HepG2 (cell line): Measurements from ENCODE around the gene UBE4A. TPM values are rescaled to one million over a fixed set of nuclear protein-coding genes. Genes with fewer than 3 reads are reported as not detected.

Experiments
- ATAC-seq: fragments of 200-7000 bp; cut with Tn5 transposase; 3 replicates; pipeline ENCODE4 v1.9.1; 2020; ENCODE audit warnings: mild to moderate bottlenecking, moderate library complexity
- BruUV-seq: library from RNA; stranded (reverse); fragments of 400-500 nt; replicated peaks from 2 replicates; lab custom pipeline; 2021; lab: Mats Ljungman, UMichigan
- CTCF ChIA-PET: fragments of 300-600 bp; formaldehyde crosslinking; extraction: SDS; loops from one replicate; lab custom pipeline; 2021; ENCODE audit warnings: low total read pairs, inconsistent platforms, low intra/inter-chr PET ratio; lab: Yijun Ruan, JAX
- POLR2A ChIA-PET: fragments of 350-600 bp; sonication (Branson Sonifier 250); formaldehyde crosslinking; loops from one replicate; lab custom pipeline; 2020; ENCODE audit warnings: antibody characterized with exemption, inconsistent platforms; lab: Yijun Ruan, JAX
- DNase-seq: peaks from one replicate; pipeline ENCODE4 v3.0.0-alpha.2; 2015; ENCODE audit warnings: low spot score
- FAIRE-seq: peaks from 3 replicates; lab custom pipeline; 2011; peaks lifted over from hg19 to GRCh38; lab: Jason Lieb, UNC
- H2AFZ ChIP-seq: one replicate; pipeline ENCODE4 v1.6.1; 2011; ENCODE audit warnings: low read length, inconsistent platforms
- H3K27ac ChIP-seq: fragments of 300-600 bp; 3 replicates; pipeline ENCODE4 v1.8.0; 2011; ENCODE audit warnings: mixed run types, mild to moderate bottlenecking, mixed read lengths, low read length, inconsistent platforms; ENCODE audit not compliant: insufficient read depth; ENCODE audit errors: extremely low read length
- H3K27me3 ChIP-seq, 2 experiments: fragments of 200-600 bp in 1 of 2; 2 replicates in 1 of 2; 3 replicates in 1 of 2; pipeline versions ENCODE4 v1.6.0 to v1.8.0; 2011; ENCODE audit warnings: low read length in 2 of 2, mild to moderate bottlenecking in 2 of 2, moderate library complexity in 2 of 2, inconsistent platforms in 1 of 2; ENCODE audit not compliant: insufficient read depth in 2 of 2, control insufficient read depth in 1 of 2
- H3K36me3 ChIP-seq, 2 experiments: fragments of 200-600 bp in 1 of 2; replicated peaks in 1 of 2; 2 replicates in 1 of 2; 3 replicates in 1 of 2; pipeline versions ENCODE4 v1.5.1 to v1.8.0; 2011; ENCODE audit warnings: low read length in 2 of 2, inconsistent platforms in 1 of 2; ENCODE audit not compliant: insufficient read depth in 2 of 2, control insufficient read depth in 1 of 2
- H3K4me1 ChIP-seq: 2 replicates; pipeline ENCODE4 v1.5.1; 2012; ENCODE audit warnings: low read length, inconsistent platforms; ENCODE audit not compliant: insufficient read depth
- H3K4me2 ChIP-seq: 2 replicates; pipeline ENCODE4 v1.6.0; 2011; ENCODE audit warnings: low read depth, low read length, inconsistent platforms
- H3K4me3 ChIP-seq, 3 experiments: fragments of 200-600 bp in 1 of 3; sonication (generic), shearing (Covaris generic) in 1 of 3; replicated peaks in 1 of 3; 2 replicates each; pipeline ENCODE4 v1.5.1; 2011 to 2016; ENCODE audit warnings: low read length in 3 of 3, inconsistent platforms in 2 of 3, low read depth in 2 of 3, mild to moderate bottlenecking in 2 of 3, control low read depth in 1 of 3, mixed read lengths in 1 of 3; ENCODE audit not compliant: insufficient read depth in 1 of 3
- H3K79me2 ChIP-seq: one replicate; pipeline ENCODE4 v1.6.1; 2011; ENCODE audit warnings: low read length, inconsistent platforms; ENCODE audit not compliant: insufficient read depth
- H3K9ac ChIP-seq: 2 replicates; pipeline ENCODE4 v1.6.0; 2011; ENCODE audit warnings: mild to moderate bottlenecking, low read depth, low read length, inconsistent platforms; ENCODE audit not compliant: insufficient read depth
- H3K9me3 ChIP-seq: 2 replicates; pipeline ENCODE4 v1.5.1; 2012; ENCODE audit warnings: mild to moderate bottlenecking, low read length
- H4K20me1 ChIP-seq: 2 replicates; pipeline ENCODE4 v1.6.0; 2011; ENCODE audit warnings: inconsistent platforms, mild to moderate bottlenecking, low read length, moderate library complexity; ENCODE audit not compliant: insufficient read depth
- DNMT3B ChIP-seq: conservative IDR thresholded peaks from 2 replicates; pipeline ENCODE4 v1.6.1; 2016; ENCODE audit warnings: missing biosample characterization, control low read depth
- ELF1 ChIP-seq: sonication (generic); formaldehyde crosslinking; IDR thresholded peaks from 2 replicates; pipeline ENCODE4 v1.4.0; 2020; ENCODE audit warnings: missing genetic modification reagents
- KLF9 ChIP-seq: IDR thresholded peaks from 2 replicates; pipeline ENCODE4 v1.6.1; 2016; ENCODE audit warnings: low read depth
- MAFG ChIP-seq: sonication (generic); formaldehyde crosslinking; IDR thresholded peaks from 2 replicates; pipeline ENCODE4 v1.5.1; 2020; ENCODE audit warnings: mild to moderate bottlenecking, missing genetic modification reagents
- PTBP1 ChIP-seq: fragments of 200-400 bp; formaldehyde crosslinking; IDR thresholded peaks from 2 replicates; pipeline ENCODE4 v1.6.1; 2018; ENCODE audit warnings: low read length, low read depth; ENCODE audit not compliant: poor library complexity, severe bottlenecking
- TCF12 ChIP-seq, 2 experiments: fragments of 450-650 bp in 1 of 2; sonication (generic) in 1 of 2; formaldehyde crosslinking in 1 of 2; IDR thresholded peaks; 2 replicates each; pipeline versions ENCODE4 v1.6.1 to v1.8.0; 2017 to 2022; ENCODE audit warnings: antibody characterized with exemption in 1 of 2, mild to moderate bottlenecking in 1 of 2, missing genetic modification reagents in 1 of 2, moderate library complexity in 1 of 2
- TERF1 ChIP-seq: sonication (generic); formaldehyde crosslinking; IDR thresholded peaks from 2 replicates; pipeline ENCODE4 v1.8.0; 2022; ENCODE audit warnings: mild to moderate bottlenecking, missing genetic modification reagents, moderate library complexity
- ZFP82 ChIP-seq: sonication (generic); formaldehyde crosslinking; IDR thresholded peaks from 2 replicates; pipeline ENCODE4 v1.5.1; 2020; ENCODE audit warnings: mild to moderate bottlenecking, missing genetic modification reagents, borderline replicate concordance
- ZHX1 ChIP-seq: sonication (generic); formaldehyde crosslinking; IDR thresholded peaks from 2 replicates; pipeline ENCODE4 v1.8.1; 2022; ENCODE audit warnings: low read depth, mild to moderate bottlenecking, missing genetic modification reagents
- ZMAT5 ChIP-seq: sonication (generic); formaldehyde crosslinking; IDR thresholded peaks from 2 replicates; pipeline ENCODE4 v1.5.0; 2020; ENCODE audit warnings: mild to moderate bottlenecking, low read depth, missing genetic modification reagents, borderline replicate concordance
- ZNF607 ChIP-seq: sonication (generic); formaldehyde crosslinking; IDR thresholded peaks from 2 replicates; pipeline ENCODE4 v1.5.1; 2020; ENCODE audit warnings: missing genetic modification reagents, mild to moderate bottlenecking, borderline replicate concordance
- ZNF704 ChIP-seq: sonication (generic); formaldehyde crosslinking; IDR thresholded peaks from 2 replicates; pipeline ENCODE4 v1.8.1; 2023; ENCODE audit warnings: mild to moderate bottlenecking, inconsistent platforms, moderate library complexity, missing genetic modification reagents, borderline replicate concordance
- WGBS: methylation state at CpG from one replicate; pipeline ENCODE4 v1.1.6; 2017; ENCODE audit warnings: low lambda C conversion rate; 5-methylcytosine and 5-hydroxymethylcytosine counted together
- in situ Hi-C: cut with HindIII; loops from 2 replicates; pipeline ENCODE4 v1.10.0; 2017; ENCODE audit warnings: low pct_unique_long_range_greater_than_20kb; ENCODE audit not compliant: extremely low pct_ligation_motif_present
- intact Hi-C: fragments of 100-400 bp; cut with micrococcal nuclease; formaldehyde crosslinking; loops from one replicate; pipeline ENCODE4 v1.10.0; 2022; ENCODE audit not compliant: unreplicated experiment
- polyA plus RNA-seq, 8 experiments: library from polyadenylated mRNA; depleted of rRNA in 3 of 8; stranded (reverse) in 7 of 8; unstranded in 1 of 8; fragments of >200 nt; fragmentation: Illumina TruSeq in 4 of 8; extraction: Trizol in 4 of 8; gene quantifications; 2 replicates each; pipeline versions ENCODE4 v1.2.1 to v1.2.3, GENCODE V29; 2011 to 2016; ENCODE audit warnings: low read depth in 4 of 8, missing spikeins in 1 of 8, mixed read lengths in 1 of 8; ENCODE audit not compliant: insufficient read depth in 1 of 8
- total RNA-seq, 5 experiments: library from RNA; depleted of rRNA; stranded (reverse); fragments of >200 nt; fragmentation: Illumina TruSeq; extraction: Trizol; gene quantifications; 2 replicates each; pipeline ENCODE4 v1.2.3, GENCODE V29; 2016; ENCODE audit warnings: low read depth in 1 of 5
- TF ChIP-seq, protein P1 (sequence below): sonication (generic); formaldehyde crosslinking; IDR thresholded peaks from 2 replicates; pipeline ENCODE4 v1.4.0; 2020; ENCODE audit warnings: low read depth, mild to moderate bottlenecking, missing genetic modification reagents
- TF ChIP-seq, protein P2 (sequence below): sonication (generic); formaldehyde crosslinking; IDR thresholded peaks from 2 replicates; pipeline ENCODE4 v1.4.0; 2020; ENCODE audit warnings: missing genetic modification reagents
- TF ChIP-seq, protein P3 (sequence below): sonication (generic); formaldehyde crosslinking; IDR thresholded peaks from 2 replicates; pipeline ENCODE4 v1.8.0; 2022; ENCODE audit warnings: missing genetic modification reagents, mild to moderate bottlenecking, inconsistent platforms, borderline replicate concordance

UBE4A gene
- total and polyA plus RNA-seq, 2 of the 13 experiments (the other 11 are each of a cell fraction or from before 2014, with no cell fraction given): 15.1 to 32.7 TPM

DNA sequence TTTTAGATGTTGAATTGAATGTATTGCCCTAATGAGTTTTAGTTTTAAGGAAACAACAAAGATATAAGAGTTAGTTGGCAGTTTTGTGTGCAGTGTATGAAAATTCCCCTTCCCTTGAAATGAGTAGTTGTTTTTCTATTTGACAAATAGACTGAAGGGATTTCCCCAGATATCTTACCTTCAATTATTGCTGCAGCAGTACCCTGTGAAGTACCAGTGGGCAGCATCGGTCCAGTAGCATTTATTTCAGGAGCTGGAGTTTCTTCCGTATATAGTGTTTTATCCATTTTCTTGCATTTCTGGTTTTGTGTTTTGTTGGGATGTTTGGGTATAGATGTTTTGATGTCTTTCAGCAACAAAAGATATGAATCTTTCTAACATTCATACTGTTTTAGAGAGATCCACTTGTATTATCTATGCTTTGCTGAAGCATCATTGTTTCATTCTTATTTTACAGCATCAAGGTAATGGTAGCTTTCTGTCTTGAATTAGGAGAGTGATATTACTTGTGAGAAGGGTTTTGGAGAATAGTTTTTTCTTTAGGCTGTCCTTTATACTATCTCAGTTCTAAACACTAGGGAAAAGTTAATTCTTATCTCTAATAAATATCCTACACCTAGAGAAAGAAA, 84.3 kb downstream of the UBE4A start:
- Histone ChIP-seq H3K4me3 (no peak overlapping the region), H3K4me2 (no peak overlapping the region), H3K79me2 (peaks cover 93% of the 10 kb centered on the region), H3K36me3 (peaks cover 3 to 16% of the 10 kb centered on the region in 2 experiments; a peak in 4 of 5 replicates), H3K27me3 (no peaks in the 10 kb centered on the region), H2AFZ (no peak overlapping the region), H3K27ac (no peak overlapping the region), H3K9ac (no peak overlapping the region), H3K4me1 (peaks cover 37% of the 10 kb centered on the region), H3K9me3 (no peaks in the 10 kb centered on the region), H4K20me1 (peaks cover 49% of the 10 kb centered on the region)
- DNase-seq (no peak), ATAC-seq (no peak), FAIRE-seq (no peak)
- no TSS peak for BruUV-seq
- POLR2A ChIA-PET: no interaction called here
- CTCF ChIA-PET: no interaction called here
- WGBS: 98% methylated on average over 2 of the region's 2 CpGs
- intact Hi-C loops: no loop called here
- in situ Hi-C loops: no loop called here
- TF ChIP-seq PTBP1: no peak
- no peak for TF ChIP-seq KLF9
- TF ChIP-seq TERF1 (CRISPR knock-in tag): no peak
- no peak for TF ChIP-seq ZFP82 (CRISPR knock-in tag)
- no peak for TF ChIP-seq TCF12 (IDR thresholded peaks at IDR 0.05)
- no peak for TF ChIP-seq TCF12 (CRISPR knock-in tag; IDR thresholded peaks at IDR 0.05)
- TF ChIP-seq ZNF704: no peak
- no peak for TF ChIP-seq ELF1
- TF ChIP-seq, protein P1, sequence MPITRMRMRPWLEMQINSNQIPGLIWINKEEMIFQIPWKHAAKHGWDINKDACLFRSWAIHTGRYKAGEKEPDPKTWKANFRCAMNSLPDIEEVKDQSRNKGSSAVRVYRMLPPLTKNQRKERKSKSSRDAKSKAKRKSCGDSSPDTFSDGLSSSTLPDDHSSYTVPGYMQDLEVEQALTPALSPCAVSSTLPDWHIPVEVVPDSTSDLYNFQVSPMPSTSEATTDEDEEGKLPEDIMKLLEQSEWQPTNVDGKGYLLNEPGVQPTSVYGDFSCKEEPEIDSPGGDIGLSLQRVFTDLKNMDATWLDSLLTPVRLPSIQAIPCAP (CRISPR knock-in tag): no peak
- TF ChIP-seq ZMAT5 (CRISPR knock-in tag): no peak
- no peak for TF ChIP-seq DNMT3B (CRISPR knock-in tag)
- no peak for TF ChIP-seq MAFG (CRISPR knock-in tag)
- TF ChIP-seq, protein P2, sequence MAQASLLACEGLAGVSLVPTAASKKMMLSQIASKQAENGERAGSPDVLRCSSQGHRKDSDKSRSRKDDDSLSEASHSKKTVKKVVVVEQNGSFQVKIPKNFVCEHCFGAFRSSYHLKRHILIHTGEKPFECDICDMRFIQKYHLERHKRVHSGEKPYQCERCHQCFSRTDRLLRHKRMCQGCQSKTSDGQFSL (CRISPR knock-in tag): no peak
- TF ChIP-seq ZHX1 (CRISPR knock-in tag): no peak
- no peak for TF ChIP-seq ZNF607 (CRISPR knock-in tag)
- TF ChIP-seq, protein P3, sequence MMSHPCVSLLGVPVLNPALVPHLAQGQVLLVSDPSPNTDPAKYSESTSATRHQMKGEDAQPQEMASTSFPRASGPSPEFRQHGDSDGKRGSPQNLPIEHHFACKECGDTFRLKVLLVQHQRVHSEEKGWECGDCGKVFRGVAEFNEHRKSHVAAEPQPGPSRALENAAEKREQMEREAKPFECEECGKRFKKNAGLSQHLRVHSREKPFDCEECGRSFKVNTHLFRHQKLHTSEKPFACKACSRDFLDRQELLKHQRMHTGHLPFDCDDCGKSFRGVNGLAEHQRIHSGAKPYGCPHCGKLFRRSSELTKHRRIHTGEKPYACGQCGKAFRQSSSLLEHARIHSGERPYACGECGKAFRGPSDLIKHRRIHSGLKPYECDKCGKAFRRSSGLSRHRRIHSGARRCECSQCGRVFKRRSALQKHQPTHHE (CRISPR knock-in tag): no peak
